Left ventricle myocardium inferior (tissue), 1 donor: ENCODE data around the gene SURF4. TPM values are rescaled to one million over a fixed set of nuclear protein-coding genes. Genes with fewer than 3 reads are reported as not detected.

Experiments used
- DNase-seq: peaks from one replicate; pipeline ENCODE4 v3.0.0-alpha.2; 2020
- H3K27ac ChIP-seq: fragments of 200-600 bp; replicated peaks from 2 replicates; pipeline ENCODE4 v1.8.0; 2021
- H3K27me3 ChIP-seq: fragments of 200-600 bp; 2 replicates; pipeline ENCODE4 v1.8.0; 2021; ENCODE audit warnings: low read depth
- H3K36me3 ChIP-seq: fragments of 200-600 bp; 2 replicates; pipeline ENCODE4 v1.8.0; 2021
- H3K4me1 ChIP-seq: fragments of 200-600 bp; 2 replicates; pipeline ENCODE4 v1.8.0; 2021
- H3K4me3 ChIP-seq: fragments of 200-600 bp; 2 replicates; pipeline ENCODE4 v1.8.0; 2021; ENCODE audit warnings: mild to moderate bottlenecking, moderate library complexity
- H3K9me3 ChIP-seq: fragments of 200-600 bp; replicated peaks from 2 replicates; pipeline ENCODE4 v1.8.0; 2021
- intact Hi-C: fragments of 100-400 bp; cut with micrococcal nuclease; formaldehyde crosslinking; loops from one replicate; pipeline ENCODE4 v1.11.0; 2022
- total RNA-seq: library from RNA; stranded (reverse); fragmentation: NEBNext Ultra II Directional; extraction: Animal tissue kit (Norgen Biotek cat#: 25700); gene quantifications from one replicate; pipeline ENCODE4 v1.2.1, GENCODE V29; 2021
- TF ChIP-seq, protein P1 (sequence below): fragments of 200-600 bp; IDR thresholded peaks from 2 replicates; pipeline ENCODE4 v1.8.0; 2021; ENCODE audit warnings: antibody characterized with exemption, mild to moderate bottlenecking, borderline replicate concordance
- donor health status: DM: no; HTN: yes; CAD: no; lungs with severe emphysema.

Gene SURF4
- total RNA-seq, 1 donor from 2014 or later: 61.9 TPM

DNA sequence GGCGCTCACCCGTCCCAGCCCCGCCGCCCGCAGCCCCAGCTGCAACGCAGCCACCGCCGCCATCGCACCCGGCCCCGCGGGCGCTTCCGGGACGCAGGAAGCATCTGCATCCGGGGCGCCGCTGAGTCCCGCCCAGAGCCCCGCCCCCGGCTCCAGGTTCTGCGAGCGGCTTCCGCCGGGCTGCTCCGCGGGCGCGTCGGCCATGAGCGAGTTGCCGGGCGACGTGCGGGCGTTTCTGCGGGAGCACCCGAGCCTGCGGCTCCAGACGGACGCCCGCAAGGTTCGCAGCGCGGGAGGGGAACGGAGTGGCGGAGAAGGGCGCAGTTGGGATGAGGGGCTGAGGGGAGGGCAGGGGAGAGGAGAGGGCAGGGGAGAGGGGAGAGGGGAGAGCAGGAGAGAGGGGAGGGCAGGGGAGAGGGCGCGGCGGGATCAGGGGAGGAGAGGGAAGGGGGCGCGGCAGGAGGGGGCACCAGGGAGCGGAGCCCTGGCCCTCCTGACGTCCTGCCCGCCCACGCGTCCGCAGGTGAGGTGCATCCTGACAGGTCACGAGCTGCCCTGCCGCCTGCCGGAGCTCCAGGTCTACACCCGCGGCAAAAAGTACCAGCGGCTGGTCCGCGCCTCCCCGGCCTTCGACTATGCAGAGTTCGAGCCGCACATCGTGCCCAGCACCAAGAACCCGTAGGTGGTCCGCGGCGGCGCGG is 19.3 kb downstream of the SURF4 start, which contains the start of the genes SURF1 and SURF2:
SURF1 (minus strand) TSS at position 97 of the 701 bp plus-strand sequence; CDS start at position 63, 34 bp downstream.
SURF2 (plus strand) TSS at position 160 of the 701 bp plus-strand sequence; CDS start at position 203, 43 bp downstream.
- peaks cover 44% of the 10 kb centered on the region for H3K36me3 ChIP-seq
- intact Hi-C loops: no loop called here

DNA sequence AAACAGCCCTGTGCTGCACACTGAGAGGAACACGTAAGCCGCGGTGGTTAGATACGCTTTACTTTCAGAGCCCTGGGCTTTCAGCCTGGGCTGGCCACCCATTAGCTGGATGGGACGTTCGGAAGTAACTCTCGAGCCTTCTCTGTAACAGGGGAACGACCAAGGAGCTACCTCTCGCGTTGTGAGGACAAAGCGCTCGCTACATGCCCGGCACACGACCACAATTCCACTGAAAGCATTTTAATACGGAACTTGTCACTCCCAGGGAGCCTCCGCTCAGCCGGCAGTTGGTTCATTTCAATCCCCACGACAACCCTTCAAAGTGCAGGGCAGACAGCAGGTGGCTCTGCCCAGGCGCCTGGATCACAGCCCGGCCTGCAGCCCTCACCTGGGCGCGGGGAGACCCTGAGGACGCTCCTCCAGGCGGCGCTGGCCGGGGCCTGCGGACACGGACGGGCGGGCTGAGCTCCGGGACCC is 19.9 kb downstream of the SURF4 start:
- no peak for DNase-seq
- peaks cover 44% of the 10 kb centered on the region for H3K36me3 ChIP-seq
- no peaks in the 10 kb centered on the region for H3K9me3 ChIP-seq
- H3K27ac ChIP-seq: peak overlapping the region; percentile 87
- intact Hi-C loops: no loop called here
- H3K27me3 ChIP-seq: no peaks in the 10 kb centered on the region
- peaks cover 49% of the 10 kb centered on the region for H3K4me1 ChIP-seq
- TF ChIP-seq, protein P1, sequence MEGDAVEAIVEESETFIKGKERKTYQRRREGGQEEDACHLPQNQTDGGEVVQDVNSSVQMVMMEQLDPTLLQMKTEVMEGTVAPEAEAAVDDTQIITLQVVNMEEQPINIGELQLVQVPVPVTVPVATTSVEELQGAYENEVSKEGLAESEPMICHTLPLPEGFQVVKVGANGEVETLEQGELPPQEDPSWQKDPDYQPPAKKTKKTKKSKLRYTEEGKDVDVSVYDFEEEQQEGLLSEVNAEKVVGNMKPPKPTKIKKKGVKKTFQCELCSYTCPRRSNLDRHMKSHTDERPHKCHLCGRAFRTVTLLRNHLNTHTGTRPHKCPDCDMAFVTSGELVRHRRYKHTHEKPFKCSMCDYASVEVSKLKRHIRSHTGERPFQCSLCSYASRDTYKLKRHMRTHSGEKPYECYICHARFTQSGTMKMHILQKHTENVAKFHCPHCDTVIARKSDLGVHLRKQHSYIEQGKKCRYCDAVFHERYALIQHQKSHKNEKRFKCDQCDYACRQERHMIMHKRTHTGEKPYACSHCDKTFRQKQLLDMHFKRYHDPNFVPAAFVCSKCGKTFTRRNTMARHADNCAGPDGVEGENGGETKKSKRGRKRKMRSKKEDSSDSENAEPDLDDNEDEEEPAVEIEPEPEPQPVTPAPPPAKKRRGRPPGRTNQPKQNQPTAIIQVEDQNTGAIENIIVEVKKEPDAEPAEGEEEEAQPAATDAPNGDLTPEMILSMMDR: no peak
- H3K4me3 ChIP-seq: peak overlapping the region; percentile 91

More for the DNA sequence above, 19.3 kb downstream of the SURF4 start, which contains the start of the genes SURF1 and SURF2:
- H3K27ac ChIP-seq: peak within 1 kb of the TSS; percentile 87
- H3K9me3 ChIP-seq: no peaks in the 10 kb centered on the region
- H3K4me1 ChIP-seq: peaks cover 49% of the 10 kb centered on the region
- peak within 1 kb of the TSS; percentile 91 for H3K4me3 ChIP-seq
- TF ChIP-seq, protein P1: no peak
- DNase-seq: peak; percentile 91
- no peaks in the 10 kb centered on the region for H3K27me3 ChIP-seq

DNA sequence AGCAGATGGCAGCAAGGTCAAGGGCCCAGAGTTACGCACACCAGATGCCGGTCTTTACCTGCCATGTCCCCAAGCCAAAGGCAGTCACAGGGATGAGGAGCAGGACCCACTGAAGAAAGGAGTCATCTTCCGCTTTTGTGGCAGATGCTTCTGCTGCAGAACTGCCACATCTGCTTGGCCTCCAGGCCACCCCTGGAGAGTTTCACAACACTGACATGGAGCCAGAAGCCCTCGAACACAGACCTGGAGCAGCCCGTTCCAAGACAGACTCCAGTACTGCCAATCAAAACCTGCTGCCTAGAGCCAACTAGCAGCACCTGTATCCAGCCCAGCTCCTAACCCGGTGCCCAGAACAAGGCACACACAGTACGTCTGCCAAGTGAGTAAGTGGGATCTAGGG is 21.1 kb downstream of the SURF4 start:
- H3K27me3 ChIP-seq: no peaks in the 10 kb centered on the region
- TF ChIP-seq, protein P1: no peak
- intact Hi-C loops: no loop called here
- peak overlapping the region; percentile 91 for H3K4me3 ChIP-seq
- no peak overlapping the region for H3K27ac ChIP-seq
- peaks cover 51% of the 10 kb centered on the region for H3K4me1 ChIP-seq
- DNase-seq: no peak
- H3K36me3 ChIP-seq: peaks cover 47% of the 10 kb centered on the region
- H3K9me3 ChIP-seq: no peaks in the 10 kb centered on the region

DNA sequence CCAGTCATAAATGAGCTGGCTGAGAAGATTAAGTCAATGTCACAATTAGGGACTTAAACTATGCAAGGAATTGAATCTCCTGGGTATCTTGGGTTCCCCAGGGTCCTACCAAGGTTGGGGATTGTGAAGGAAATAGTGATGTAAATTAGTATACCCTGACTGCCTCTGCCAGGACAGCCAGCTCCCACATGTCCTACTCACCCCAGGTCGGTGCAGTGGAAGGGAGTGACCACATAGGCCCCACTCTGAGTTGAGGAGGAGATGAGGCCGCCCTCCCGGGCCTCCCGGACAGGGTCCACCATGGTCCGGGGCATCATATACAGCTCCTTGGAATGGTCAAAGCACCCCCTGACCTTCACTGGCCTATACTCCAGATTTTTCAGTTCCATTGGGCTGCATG is 22.3 kb downstream of the SURF4 start:
- Histone ChIP-seq H3K4me3 (no peak overlapping the region), H3K27me3 (no peaks in the 10 kb centered on the region), H3K4me1 (peaks cover 55% of the 10 kb centered on the region), H3K27ac (no peak overlapping the region), H3K9me3 (no peaks in the 10 kb centered on the region), H3K36me3 (peaks cover 56% of the 10 kb centered on the region)
- intact Hi-C loops: no loop called here
- TF ChIP-seq, protein P1: no peak
- no peak for DNase-seq

- intact Hi-C loops: no loop called here
- no peak for DNase-seq
- H3K36me3 ChIP-seq: peaks cover 56% of the 10 kb centered on the region
These were observed 23.1 kb downstream of the SURF4 start for GRCh38 chr9:133352635-133353340.

More at GRCh38 chr9:133352635-133353340, 23.1 kb downstream of the SURF4 start:
- Histone ChIP-seq H3K27ac (no peak overlapping the region), H3K4me3 (no peak overlapping the region), H3K27me3 (no peaks in the 10 kb centered on the region), H3K9me3 (no peaks in the 10 kb centered on the region), H3K4me1 (peaks cover 58% of the 10 kb centered on the region)
- TF ChIP-seq, protein P1: no peak
